Endothelial cell of umbilical vein (primary cell): ENCODE data around the gene EPB41L3. TPM values are rescaled to one million over a fixed set of nuclear protein-coding genes. Genes with fewer than 3 reads are reported as not detected.

Experiments
- BruUV-seq: library from RNA; stranded (reverse); fragments of 400-500 nt; replicated peaks from 2 replicates; lab custom pipeline; 2021; lab: Mats Ljungman, UMichigan
- CTCF ChIA-PET: fragments of 300-600, 350-600 bp; sonication (Branson Sonifier 250); formaldehyde crosslinking; loops from one replicate; lab custom pipeline; 2021; ENCODE audit warnings: antibody characterized with exemption, inconsistent platforms; lab: Charles Lee
- POLR2A ChIA-PET: fragments of 300-600, 350-600 bp; sonication (Branson Sonifier 250); formaldehyde crosslinking; loops from one replicate; lab custom pipeline; 2021; ENCODE audit warnings: antibody characterized with exemption, inconsistent platforms; lab: Charles Lee
- DNase-seq: peaks from one replicate; pipeline ENCODE4 v3.0.0-alpha.2; 2011; ENCODE audit warnings: low read depth, low spot score
- FAIRE-seq: peaks from 2 replicates; lab custom pipeline; 2011; peaks lifted over from hg19 to GRCh38; lab: Jason Lieb, UNC
- H2AFZ ChIP-seq: 2 replicates; pipeline ENCODE4 v1.6.0; 2012; ENCODE audit warnings: low read depth, low read length, control low read depth, inconsistent platforms
- H3K27ac ChIP-seq: 2 replicates; pipeline ENCODE4 v1.5.1; 2011; ENCODE audit warnings: low read depth, mild to moderate bottlenecking, control low read depth, low read length, moderate library complexity; ENCODE audit not compliant: insufficient read depth
- H3K27me3 ChIP-seq, 2 experiments: 2 replicates each; pipeline versions ENCODE4 v1.6.0 to v1.6.1; 2011; ENCODE audit warnings: low read length in 2 of 2, mixed read lengths in 1 of 2; ENCODE audit not compliant: control insufficient read depth in 2 of 2, insufficient read depth in 2 of 2
- H3K36me3 ChIP-seq, 2 experiments: 2 replicates in 1 of 2; 3 replicates in 1 of 2; pipeline ENCODE4 v1.5.1; 2011; ENCODE audit warnings: low read length in 2 of 2, mild to moderate bottlenecking in 1 of 2, moderate library complexity in 1 of 2; ENCODE audit not compliant: control insufficient read depth in 2 of 2, insufficient read depth in 2 of 2; ENCODE audit errors: extremely low read depth in 1 of 2
- H3K4me1 ChIP-seq: 3 replicates; pipeline ENCODE4 v1.5.1; 2011; ENCODE audit warnings: mild to moderate bottlenecking, low read length; ENCODE audit not compliant: control insufficient read depth, insufficient read depth; ENCODE audit errors: extremely low read depth
- H3K4me2 ChIP-seq: 2 replicates; pipeline ENCODE4 v1.6.1; 2011; ENCODE audit warnings: low read length, control low read depth, mixed read lengths; ENCODE audit not compliant: insufficient read depth
- H3K4me3 ChIP-seq, 3 experiments: fragments of 200-600 bp in 1 of 3; sonication (generic), shearing (Covaris generic) in 1 of 3; replicated peaks in 1 of 3; 2 replicates each; pipeline ENCODE4 v1.5.1; 2011 to 2016; ENCODE audit warnings: control low read depth in 3 of 3, low read length in 3 of 3, mild to moderate bottlenecking in 2 of 3, inconsistent platforms in 1 of 3, low read depth in 1 of 3, moderate library complexity in 1 of 3; ENCODE audit not compliant: insufficient read depth in 1 of 3
- H3K79me2 ChIP-seq: 2 replicates; pipeline ENCODE4 v1.6.0; 2012; ENCODE audit warnings: low read length, inconsistent platforms; ENCODE audit not compliant: control insufficient read depth, insufficient read depth
- H3K9ac ChIP-seq: replicated peaks from 2 replicates; pipeline ENCODE3; 2011; ENCODE audit warnings: low read length, control low read depth; ENCODE audit not compliant: insufficient read depth; ENCODE audit errors: extremely low read depth
- H3K9me1 ChIP-seq: replicated peaks from 3 replicates; pipeline ENCODE4 v1.6.0; 2011; ENCODE audit warnings: mild to moderate bottlenecking, low read length; ENCODE audit not compliant: control insufficient read depth, insufficient read depth; ENCODE audit errors: extremely low read depth
- H3K9me3 ChIP-seq: replicated peaks from 2 replicates; pipeline ENCODE4 v1.5.1; 2012; ENCODE audit warnings: low read length, inconsistent platforms; ENCODE audit not compliant: control insufficient read depth, insufficient read depth
- H4K20me1 ChIP-seq: replicated peaks from 2 replicates; pipeline ENCODE3; 2011; ENCODE audit warnings: mild to moderate bottlenecking, low read length; ENCODE audit not compliant: control insufficient read depth, insufficient read depth; ENCODE audit errors: extremely low read depth
- EZH2 ChIP-seq: IDR thresholded peaks from 2 replicates; pipeline ENCODE4 v1.6.1; 2012; ENCODE audit warnings: borderline replicate concordance, low read depth, mild to moderate bottlenecking, moderate library complexity, low read length, inconsistent platforms; ENCODE audit not compliant: severe bottlenecking
- FOS ChIP-seq: IDR thresholded peaks from 2 replicates; pipeline ENCODE4 v1.6.1; 2011; ENCODE audit warnings: mild to moderate bottlenecking, low read length, moderate library complexity, borderline replicate concordance; ENCODE audit not compliant: insufficient read depth
- GATA2 ChIP-seq: IDR thresholded peaks from 2 replicates; pipeline ENCODE4 v1.7.0; 2011; ENCODE audit warnings: low read depth, mild to moderate bottlenecking, moderate library complexity, mixed read lengths, low read length; ENCODE audit not compliant: insufficient read length, insufficient read depth
- JUN ChIP-seq: IDR thresholded peaks from 2 replicates; pipeline ENCODE4 v1.6.1; 2011; ENCODE audit warnings: borderline replicate concordance, low read depth; ENCODE audit not compliant: insufficient read length, insufficient read depth
- MYC ChIP-seq: IDR thresholded peaks from one replicate; pipeline ENCODE4 v1.6.1; 2011; ENCODE audit warnings: mild to moderate bottlenecking, low read depth, low read length
- POLR2A ChIP-seq: IDR thresholded peaks from 2 replicates; pipeline ENCODE4 v1.6.1; 2012; ENCODE audit warnings: low read depth, mild to moderate bottlenecking, control low read depth, low read length
- POLR2AphosphoS5 ChIP-seq: IDR thresholded peaks from 2 replicates; pipeline ENCODE4 v1.6.1; 2012; ENCODE audit warnings: low read depth, mild to moderate bottlenecking, control low read depth, low read length, moderate library complexity; ENCODE audit not compliant: insufficient read depth
- dilution Hi-C: fragments of 300-500 bp; cut with MboI; formaldehyde crosslinking; loops from one replicate; pipeline ENCODE4 v1.15.0; 2019; ENCODE audit warnings: low sequenced_read_pairs; ENCODE audit not compliant: extremely low pct_ligation_motif_present
- intact Hi-C: fragments of 100-400 bp; cut with micrococcal nuclease; formaldehyde crosslinking; loops from one replicate; pipeline ENCODE4 v1.10.0; 2022
- polyA plus RNA-seq, 4 experiments: library from polyadenylated mRNA; depleted of rRNA in 3 of 4; stranded (reverse) in 3 of 4; unstranded in 1 of 4; fragments of >200 nt; gene quantifications; 2 replicates each; pipeline versions ENCODE4 v1.2.1 to v1.2.3, GENCODE V29; 2011 to 2012; ENCODE audit warnings: missing spikeins in 1 of 4
- total RNA-seq: library from RNA; stranded (reverse); gene quantifications from 2 replicates; pipeline ENCODE4 v1.2.3, GENCODE V29; 2021
- TF ChIP-seq, protein P1 (sequence below): IDR thresholded peaks from 2 replicates; pipeline ENCODE4 v1.6.1; 2011; ENCODE audit not compliant: insufficient read depth, insufficient read length
- TF ChIP-seq, protein P2 (sequence below), 2 donors: IDR thresholded peaks; 1 replicate in 1 of 2; 2 replicates in 1 of 2; pipeline ENCODE4 v1.5.1; 2011; ENCODE audit warnings: low read length in 2 of 2, mild to moderate bottlenecking in 2 of 2, moderate library complexity in 2 of 2, control low read depth in 1 of 2, inconsistent platforms in 1 of 2, low read depth in 1 of 2; ENCODE audit not compliant: insufficient read depth in 1 of 2; ENCODE audit errors: extremely low read depth in 1 of 2

EPB41L3 gene
- total and polyA plus RNA-seq, 2 donors (not counting 3 experiments of a cell fraction or from before 2014, with no cell fraction given), result 38.9 to 114 TPM

DNA sequence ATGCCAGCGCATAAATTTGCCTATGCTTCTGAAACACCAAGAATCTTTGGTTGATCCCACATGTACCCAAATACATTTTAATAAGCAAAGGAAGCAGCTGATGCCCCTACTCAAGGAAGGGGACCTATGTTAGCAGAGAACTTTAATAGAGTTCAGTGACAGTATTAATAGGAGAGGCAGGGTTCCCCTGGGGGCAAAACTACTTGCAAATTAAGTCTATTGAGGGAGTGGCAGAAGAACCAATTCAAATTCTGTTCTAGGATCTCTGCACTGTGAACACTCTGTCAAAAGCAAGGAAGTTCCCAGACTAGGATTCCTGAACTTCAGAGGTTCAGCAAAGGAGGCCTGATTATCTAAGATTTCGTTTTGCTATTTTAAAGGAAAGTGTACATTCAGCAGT is 47.5 kb downstream of the EPB41L3 start:
- Histone ChIP-seq H3K4me1 (no peaks in the 10 kb centered on the region), H3K27me3 (no peaks in the 10 kb centered on the region), H3K9me3 (no peaks in the 10 kb centered on the region), H4K20me1 (peaks cover 2% of the 10 kb centered on the region), H3K79me2 (peaks cover 87% of the 10 kb centered on the region), H3K4me3 (no peak overlapping the region), H3K4me2 (no peak overlapping the region), H3K9me1 (no peaks in the 10 kb centered on the region), H3K27ac (no peak overlapping the region), H3K9ac (no peak overlapping the region), H3K36me3 (no peaks in the 10 kb centered on the region), H2AFZ (no peak overlapping the region)
- intact Hi-C loops (no loop called here), dilution Hi-C loops (no loop called here)
- ChIA-PET CTCF (interaction anchor here (1.7 to 1.9 kb wide), 2 partner anchors 11 to 51 kb away, joined by 4 read pairs; no protein-coding TSS in a partner anchor), POLR2A (no interaction called here)
- TF ChIP-seq GATA2 (no peak), POLR2AphosphoS5 (no peak), EZH2 (no peak), POLR2A (no peak), JUN (no peak), FOS (no peak), MYC (no peak)
- TF ChIP-seq, protein P1, sequence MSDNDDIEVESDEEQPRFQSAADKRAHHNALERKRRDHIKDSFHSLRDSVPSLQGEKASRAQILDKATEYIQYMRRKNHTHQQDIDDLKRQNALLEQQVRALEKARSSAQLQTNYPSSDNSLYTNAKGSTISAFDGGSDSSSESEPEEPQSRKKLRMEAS, result no peak
- TF ChIP-seq, protein P2, sequence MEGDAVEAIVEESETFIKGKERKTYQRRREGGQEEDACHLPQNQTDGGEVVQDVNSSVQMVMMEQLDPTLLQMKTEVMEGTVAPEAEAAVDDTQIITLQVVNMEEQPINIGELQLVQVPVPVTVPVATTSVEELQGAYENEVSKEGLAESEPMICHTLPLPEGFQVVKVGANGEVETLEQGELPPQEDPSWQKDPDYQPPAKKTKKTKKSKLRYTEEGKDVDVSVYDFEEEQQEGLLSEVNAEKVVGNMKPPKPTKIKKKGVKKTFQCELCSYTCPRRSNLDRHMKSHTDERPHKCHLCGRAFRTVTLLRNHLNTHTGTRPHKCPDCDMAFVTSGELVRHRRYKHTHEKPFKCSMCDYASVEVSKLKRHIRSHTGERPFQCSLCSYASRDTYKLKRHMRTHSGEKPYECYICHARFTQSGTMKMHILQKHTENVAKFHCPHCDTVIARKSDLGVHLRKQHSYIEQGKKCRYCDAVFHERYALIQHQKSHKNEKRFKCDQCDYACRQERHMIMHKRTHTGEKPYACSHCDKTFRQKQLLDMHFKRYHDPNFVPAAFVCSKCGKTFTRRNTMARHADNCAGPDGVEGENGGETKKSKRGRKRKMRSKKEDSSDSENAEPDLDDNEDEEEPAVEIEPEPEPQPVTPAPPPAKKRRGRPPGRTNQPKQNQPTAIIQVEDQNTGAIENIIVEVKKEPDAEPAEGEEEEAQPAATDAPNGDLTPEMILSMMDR (IDR thresholded peaks at IDR 0.05; ENCODE audit: extremely low read depth in 1 of 2, insufficient read depth in 1 of 2, low read depth in 1 of 2, low read length in 2 of 2), result no peak
- FAIRE-seq, result no peak
- DNase-seq, result no peak
- BruUV-seq, result no TSS peak
